ENCODE results near the gene PPTC7.

Gene PPTC7

DNA sequence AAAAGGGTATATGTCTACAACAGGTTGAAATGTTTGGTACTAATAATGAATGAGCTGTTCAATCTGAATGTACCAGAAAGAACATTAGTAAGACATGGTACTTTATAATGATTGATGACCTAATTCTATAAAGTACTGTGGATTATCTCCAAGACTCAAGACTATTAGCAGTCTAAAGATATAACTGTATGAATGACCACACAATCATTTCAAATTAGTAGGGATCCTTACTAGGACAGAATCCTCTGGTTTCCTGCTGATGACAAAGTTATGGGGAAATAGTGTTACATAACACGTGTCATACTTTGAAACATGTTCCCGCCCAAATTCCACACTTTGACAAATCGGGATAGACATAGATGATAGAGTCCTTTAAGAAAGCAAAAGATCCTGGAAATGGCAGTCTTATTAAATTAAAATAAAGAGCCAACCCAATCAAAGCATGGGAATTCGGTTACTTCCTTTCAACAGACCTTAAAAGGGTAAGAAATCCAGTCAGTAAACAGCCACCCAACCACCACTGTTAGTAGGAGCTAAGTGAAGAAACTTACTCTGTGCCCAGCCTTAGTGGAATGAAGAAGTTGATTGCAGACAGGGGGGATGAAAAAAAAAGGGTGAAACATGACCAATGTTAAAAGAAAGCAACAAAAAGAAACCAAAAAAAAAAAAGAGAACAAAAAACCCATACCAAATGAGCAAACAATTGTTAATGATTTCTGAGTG, 84.0 kb downstream of the PPTC7 start:
- DNase-seq (ENCODE audit: insufficient read length, low spot score) (no peak), FAIRE-seq (no peak)
- TF ChIP-seq SPI1 (IDR thresholded peaks at IDR 0.05; ENCODE audit: low read depth, low read length) (no peak), PAX5 (IDR thresholded peaks at IDR 0.05; ENCODE audit: insufficient read depth, low read length, severe bottlenecking) (no peak), TAF1 (IDR thresholded peaks at IDR 0.05; ENCODE audit: low read depth, low read length) (no peak), POLR2AphosphoS5 (IDR thresholded peaks at IDR 0.05; ENCODE audit: low read depth, low read length) (no peak), POLR2A (IDR thresholded peaks at IDR 0.05; ENCODE audit: low read depth, low read length) (no peak), POU2F2 (IDR thresholded peaks at IDR 0.05; ENCODE audit: low read depth, low read length) (no peak)

All from GM12891 (cell line).